ENCODE data around the gene SFRP4. TPM values are rescaled to one million over a fixed set of nuclear protein-coding genes. Genes with fewer than 3 reads are reported as not detected.

SFRP4 gene
- total and polyA plus RNA-seq, 2 donors (not counting 3 experiments of a cell fraction or from before 2014, with no cell fraction given): not detected

GRCh38 chr7:37918526-37918925 is 1.9 kb upstream of the SFRP4 start:
- no peak overlapping the region for H3K4me3 ChIP-seq (replicated peaks in 1 of 3; ENCODE audit: insufficient read depth in 1 of 3, low read depth in 1 of 3, low read length in 3 of 3)
- dilution Hi-C loops (cut with MboI; ENCODE audit: extremely low pct_ligation_motif_present, low sequenced_read_pairs) (no loop called here), intact Hi-C loops (cut with micrococcal nuclease) (loop anchor here (5.0 kb wide), 1 partner anchor 189 kb away; no protein-coding TSS in a partner anchor)
- no peak overlapping the region for H3K27ac ChIP-seq (ENCODE audit: insufficient read depth, low read depth, low read length)
- FAIRE-seq (no peak), DNase-seq (ENCODE audit: low read depth, low spot score) (no peak)
- peaks cover 4% of the 10 kb centered on the region for H3K4me1 ChIP-seq (ENCODE audit: control insufficient read depth, extremely low read depth, insufficient read depth, low read length)
- H3K36me3 ChIP-seq (ENCODE audit: control insufficient read depth in 2 of 2, extremely low read depth in 1 of 2, insufficient read depth in 2 of 2, low read length in 2 of 2): no peaks in the 10 kb centered on the region
- no peak overlapping the region for H3K4me2 ChIP-seq (ENCODE audit: insufficient read depth, low read length)
- H3K79me2 ChIP-seq (ENCODE audit: control insufficient read depth, insufficient read depth, low read length): no peaks in the 10 kb centered on the region
- CTCF ChIA-PET: interaction anchor here (1.5 to 3.6 kb wide), 5 partner anchors 10 to 456 kb away, joined by 4 to 23 read pairs (median 14); no protein-coding TSS in a partner anchor
- H3K27me3 ChIP-seq (ENCODE audit: control insufficient read depth in 2 of 2, insufficient read depth in 2 of 2, low read length in 2 of 2): peaks cover 27 to 42% of the 10 kb centered on the region in 2 experiments
- H3K9ac ChIP-seq (replicated peaks; ENCODE audit: extremely low read depth, insufficient read depth, low read length): no peak overlapping the region
- TF ChIP-seq MYC (IDR thresholded peaks at IDR 0.05; ENCODE audit: low read depth, low read length) (no peak), GATA2 (IDR thresholded peaks at IDR 0.05; ENCODE audit: insufficient read depth, insufficient read length, low read depth, low read length) (no peak), MAX (IDR thresholded peaks at IDR 0.05; ENCODE audit: insufficient read depth, insufficient read length) (no peak), POLR2A (IDR thresholded peaks at IDR 0.05; ENCODE audit: low read depth, low read length) (no peak), CTCF (IDR thresholded peaks at IDR 0.05; ENCODE audit: extremely low read depth in 1 of 2, insufficient read depth in 1 of 2, low read depth in 1 of 2, low read length in 2 of 2) (no peak), EZH2 (IDR thresholded peaks at IDR 0.05; ENCODE audit: borderline replicate concordance, low read depth, low read length, severe bottlenecking) (no peak), POLR2AphosphoS5 (IDR thresholded peaks at IDR 0.05; ENCODE audit: insufficient read depth, low read depth, low read length) (no peak), FOS (IDR thresholded peaks at IDR 0.05; ENCODE audit: borderline replicate concordance, insufficient read depth, low read length) (no peak), JUN (IDR thresholded peaks at IDR 0.05; ENCODE audit: borderline replicate concordance, insufficient read depth, insufficient read length, low read depth) (no peak)
- no peaks in the 10 kb centered on the region for H3K9me1 ChIP-seq (replicated peaks; ENCODE audit: control insufficient read depth, extremely low read depth, insufficient read depth, low read length)
- no TSS peak for BruUV-seq (replicated peaks)
- H2AFZ ChIP-seq (ENCODE audit: low read depth, low read length): no peak overlapping the region
- no peaks in the 10 kb centered on the region for H3K9me3 ChIP-seq (replicated peaks; ENCODE audit: control insufficient read depth, insufficient read depth, low read length)
- H4K20me1 ChIP-seq (replicated peaks; ENCODE audit: control insufficient read depth, extremely low read depth, insufficient read depth, low read length): no peaks in the 10 kb centered on the region
- POLR2A ChIA-PET: no interaction called here
